ENCODE data around the gene CSRNP2.
"Not testable (repeated sequence)": the region's sequence is repeated elsewhere in the genome, so short reads cannot be mapped to it uniquely, and the experiment has no call there.

The CSRNP2 gene, protein sequence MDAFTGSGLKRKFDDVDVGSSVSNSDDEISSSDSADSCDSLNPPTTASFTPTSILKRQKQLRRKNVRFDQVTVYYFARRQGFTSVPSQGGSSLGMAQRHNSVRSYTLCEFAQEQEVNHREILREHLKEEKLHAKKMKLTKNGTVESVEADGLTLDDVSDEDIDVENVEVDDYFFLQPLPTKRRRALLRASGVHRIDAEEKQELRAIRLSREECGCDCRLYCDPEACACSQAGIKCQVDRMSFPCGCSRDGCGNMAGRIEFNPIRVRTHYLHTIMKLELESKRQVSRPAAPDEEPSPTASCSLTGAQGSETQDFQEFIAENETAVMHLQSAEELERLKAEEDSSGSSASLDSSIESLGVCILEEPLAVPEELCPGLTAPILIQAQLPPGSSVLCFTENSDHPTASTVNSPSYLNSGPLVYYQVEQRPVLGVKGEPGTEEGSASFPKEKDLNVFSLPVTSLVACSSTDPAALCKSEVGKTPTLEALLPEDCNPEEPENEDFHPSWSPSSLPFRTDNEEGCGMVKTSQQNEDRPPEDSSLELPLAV

DNA sequence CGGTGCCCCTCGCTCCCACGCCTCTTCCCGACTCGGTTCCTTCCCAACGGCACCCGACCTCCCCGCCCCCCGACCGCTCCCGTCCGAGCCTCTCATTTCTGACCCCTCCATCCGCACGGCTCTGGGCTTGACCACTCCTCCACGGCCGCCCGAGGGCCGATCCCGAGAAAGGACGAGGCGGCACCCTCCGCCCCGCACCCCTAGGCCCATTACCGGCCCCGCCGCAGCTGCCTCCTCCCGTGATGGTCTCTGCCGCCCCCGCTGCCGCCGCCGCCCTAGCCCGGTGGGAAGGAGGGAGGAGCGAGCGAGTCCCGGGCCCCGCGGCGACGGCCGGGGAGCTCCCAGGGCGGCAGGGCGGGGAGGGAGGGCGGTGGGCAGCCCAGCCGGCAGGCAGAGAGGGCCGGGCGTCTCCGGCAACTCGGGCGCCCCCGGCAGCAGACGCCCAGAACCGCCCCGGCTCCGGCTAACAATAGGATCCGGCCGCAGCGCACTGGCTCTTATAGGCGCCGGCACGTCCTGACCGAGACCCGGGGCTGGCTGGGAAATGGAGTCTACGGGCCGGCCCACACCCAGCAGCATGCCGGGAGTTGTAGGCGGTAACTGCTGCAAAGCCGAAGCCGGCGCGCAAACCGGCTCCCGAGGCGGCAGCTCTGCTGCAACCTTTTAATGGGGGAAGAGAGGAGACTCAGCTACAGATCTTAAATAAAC lies at the start of gene CSRNP2:
CSRNP2 (minus strand) TSS at position 471 of the 708 bp plus-strand sequence. CDS start 7,035 bp downstream, outside the sequence.
- DNase-seq = peak; percentile 90

DNA sequence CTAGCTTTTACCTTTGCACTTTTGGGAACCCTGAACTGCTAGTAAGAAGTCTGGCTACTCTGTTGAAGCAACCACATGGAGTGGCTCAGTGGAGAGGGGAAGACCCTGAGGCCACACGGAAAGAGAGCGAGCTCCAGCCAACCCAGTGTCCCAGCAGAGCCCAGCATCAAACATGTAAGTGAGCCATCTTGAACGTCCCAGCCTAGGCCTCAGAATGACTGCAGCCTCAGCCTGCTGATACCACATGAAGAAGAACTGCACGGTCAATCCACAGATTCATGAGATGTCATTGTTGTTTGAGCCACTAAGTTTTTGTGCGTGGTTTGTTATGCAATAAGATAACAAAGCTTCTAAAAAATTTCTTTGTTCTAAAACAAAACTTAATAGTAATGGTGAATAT lies 49.3 kb upstream of the CSRNP2 start:
- DNase-seq = no peak

DNA sequence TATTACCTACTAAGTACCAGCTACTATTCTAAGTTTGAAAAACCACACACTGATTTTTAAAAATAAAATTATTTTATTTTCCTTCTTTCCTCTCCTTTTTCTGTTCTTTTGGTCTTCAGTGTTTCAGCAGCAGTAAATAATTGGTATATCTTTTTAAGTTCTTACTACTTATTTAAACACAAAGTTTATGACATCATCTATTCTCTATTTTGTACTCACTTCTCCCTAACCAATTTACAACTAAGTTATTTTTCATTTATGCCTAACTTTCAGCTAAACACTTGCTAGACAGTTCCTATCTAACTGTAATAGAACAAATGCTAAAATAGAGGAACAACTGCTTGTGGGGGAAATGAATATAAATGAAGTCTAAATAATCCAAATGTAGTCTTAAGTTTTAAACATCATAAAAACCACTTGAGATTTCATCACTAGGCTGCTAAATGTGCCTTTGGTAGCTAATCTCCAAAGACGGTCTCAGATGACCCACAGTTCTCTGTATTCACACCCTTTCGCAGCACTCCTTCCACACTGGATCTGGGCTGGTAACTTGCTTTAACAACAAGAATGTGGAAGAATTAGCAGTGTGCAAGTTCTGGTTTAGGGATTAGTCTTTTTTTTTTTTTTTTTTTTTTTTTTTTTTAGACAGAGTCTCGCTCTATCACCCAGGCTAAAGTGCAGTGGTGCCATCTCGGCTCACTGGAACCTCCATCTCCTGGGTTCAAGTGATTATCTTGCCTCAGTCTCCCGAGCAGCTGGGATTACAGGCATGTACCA lies 48.5 kb upstream of the CSRNP2 start:
- DNase-seq = no peak

DNA sequence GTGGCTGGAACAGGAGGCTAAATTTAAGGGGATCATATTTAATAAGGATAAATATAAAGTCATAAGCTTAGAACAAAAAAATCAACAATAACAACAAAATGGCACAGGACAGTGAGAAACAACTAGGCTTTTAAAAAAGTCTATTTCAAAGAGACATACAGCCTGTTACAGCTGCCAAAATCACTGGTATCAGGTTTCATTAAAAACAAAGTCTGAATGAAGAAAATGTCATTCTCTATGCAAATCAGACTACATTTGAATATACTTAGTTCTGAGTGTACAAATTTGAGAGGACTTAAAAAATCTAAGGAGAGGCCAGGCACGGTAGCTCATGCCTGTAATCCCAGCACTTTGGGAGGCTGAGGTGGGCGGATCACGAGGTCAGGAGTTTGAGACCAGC lies 45.5 kb upstream of the CSRNP2 start:
- DNase-seq = no peak

DNA sequence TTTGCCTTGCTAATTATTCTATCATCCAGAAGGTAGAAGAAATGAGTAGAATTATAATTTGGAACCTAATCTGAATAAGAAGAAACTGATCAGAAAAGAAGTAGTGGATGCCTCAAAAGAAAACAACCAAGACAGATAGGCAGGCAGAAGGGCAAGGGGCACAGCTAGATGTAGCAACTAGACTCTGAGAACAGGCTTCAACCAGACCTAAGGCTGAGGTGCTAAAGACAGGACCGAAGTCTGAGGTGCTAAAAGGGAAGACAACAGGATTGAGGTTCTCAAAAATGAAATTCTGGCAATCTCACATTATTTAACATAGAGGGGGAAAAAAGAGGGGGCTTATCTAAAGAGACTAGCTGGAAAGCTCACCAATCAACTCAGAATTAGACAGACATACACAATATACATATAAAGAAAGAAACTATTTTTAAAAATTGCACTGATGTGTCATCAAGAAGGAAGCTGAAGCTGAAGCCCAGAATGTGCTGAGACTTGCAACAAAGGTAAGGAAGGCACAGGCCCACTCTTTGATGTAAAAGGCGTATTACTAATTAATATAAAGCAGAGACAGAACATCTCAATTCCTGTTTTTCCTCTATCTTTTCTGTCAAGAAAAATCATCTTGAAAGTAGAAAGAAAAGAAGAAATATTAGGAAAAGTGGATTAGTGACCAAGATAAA lies 43.8 kb upstream of the CSRNP2 start:
- DNase-seq = no peak

DNA sequence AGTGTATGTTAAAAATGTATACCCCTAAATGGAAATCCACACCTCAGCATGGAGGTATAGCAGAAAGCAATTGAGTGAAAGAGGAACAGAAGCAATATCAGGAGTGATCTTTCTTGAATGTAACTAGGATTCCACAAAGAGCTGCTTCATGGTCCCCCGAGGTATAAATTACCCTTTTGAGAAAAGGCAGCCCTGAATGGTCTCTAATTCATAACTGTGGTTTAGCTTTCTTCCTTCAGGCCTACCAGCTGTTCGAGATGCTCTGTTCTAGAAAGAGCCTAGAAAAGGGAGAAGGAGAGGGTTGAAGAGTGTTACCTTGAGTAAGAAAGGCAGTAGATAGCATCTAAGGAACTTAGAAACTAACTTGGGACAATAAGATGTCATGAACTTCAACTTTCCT lies 42.9 kb upstream of the CSRNP2 start:
- DNase-seq = no peak

DNA sequence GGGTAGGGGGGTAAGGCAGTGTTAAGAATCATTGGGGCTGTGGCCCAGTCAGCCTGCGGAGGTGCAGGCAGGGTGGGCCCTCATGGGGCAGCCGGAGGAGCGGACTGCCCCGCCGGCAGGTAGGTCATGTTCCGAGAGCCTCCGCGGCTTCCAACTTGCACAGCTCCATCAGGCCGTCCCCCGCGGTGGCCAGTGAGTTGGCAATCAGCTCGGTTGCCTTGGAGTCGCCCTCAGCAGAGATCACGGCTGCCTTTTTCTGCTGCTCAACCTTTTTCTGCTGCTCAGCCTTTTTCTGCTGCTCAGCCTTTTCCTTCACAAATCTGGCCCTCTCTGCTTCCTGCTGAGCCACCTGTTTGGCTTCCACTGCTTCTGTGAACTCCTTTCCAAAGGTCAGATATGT lies 41.1 kb upstream of the CSRNP2 start:
- DNase-seq = no peak

DNA sequence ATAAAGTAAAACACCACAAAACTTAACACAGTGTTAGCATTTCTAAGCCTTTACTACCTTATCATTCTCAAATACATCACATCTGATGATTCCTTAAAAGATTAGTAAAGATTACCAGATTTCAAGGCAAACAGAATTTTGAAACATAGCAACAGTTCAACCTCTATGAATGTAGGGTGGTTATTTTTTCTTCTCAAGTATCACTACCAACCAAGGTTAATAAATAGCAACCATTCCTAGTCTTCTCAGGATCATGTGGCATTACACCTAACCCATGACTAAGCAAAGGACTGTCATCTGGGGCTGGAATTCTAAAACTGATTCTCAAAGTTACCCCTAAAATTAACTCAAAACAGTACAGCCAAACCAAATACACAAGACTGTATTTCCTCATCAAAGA lies 39.4 kb upstream of the CSRNP2 start:
- no peak for DNase-seq

DNA sequence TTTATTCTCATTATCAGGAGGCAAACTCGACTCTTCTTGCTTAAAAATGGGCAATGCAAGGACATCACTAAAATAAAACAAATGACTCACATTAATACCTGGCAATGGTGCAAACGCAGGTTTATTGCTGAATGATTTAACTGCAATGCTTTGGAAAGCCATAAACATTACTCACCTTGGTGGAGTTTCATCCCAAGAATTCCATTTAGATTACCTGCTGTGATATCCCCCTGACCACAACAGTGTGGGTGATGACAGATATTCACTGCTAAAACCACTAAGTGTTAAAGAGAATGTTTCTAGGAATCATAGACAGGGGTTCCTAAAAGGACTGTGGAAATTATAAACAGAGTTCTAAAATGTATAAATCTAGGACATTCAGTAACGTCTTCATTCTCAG lies 35.3 kb upstream of the CSRNP2 start:
- DNase-seq = no peak

DNA sequence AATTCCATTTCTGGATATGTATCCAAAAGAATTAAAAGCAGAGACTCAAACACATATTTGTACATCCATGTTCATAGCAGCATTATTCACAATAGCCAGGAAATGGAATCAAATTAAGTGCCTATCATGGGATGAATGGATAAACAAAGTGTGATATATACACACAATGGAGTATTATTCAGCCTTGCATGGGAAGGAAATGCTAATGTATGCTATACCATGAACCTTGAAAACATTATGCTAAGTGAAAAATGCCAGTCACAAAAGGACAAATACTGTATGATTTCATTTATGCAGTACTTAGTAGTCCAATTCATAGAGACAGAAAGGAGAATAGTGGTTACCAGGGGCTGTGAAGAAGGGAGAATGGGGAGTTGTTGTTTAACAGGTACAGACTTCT lies 32.1 kb upstream of the CSRNP2 start:
- no peak for DNase-seq

DNA sequence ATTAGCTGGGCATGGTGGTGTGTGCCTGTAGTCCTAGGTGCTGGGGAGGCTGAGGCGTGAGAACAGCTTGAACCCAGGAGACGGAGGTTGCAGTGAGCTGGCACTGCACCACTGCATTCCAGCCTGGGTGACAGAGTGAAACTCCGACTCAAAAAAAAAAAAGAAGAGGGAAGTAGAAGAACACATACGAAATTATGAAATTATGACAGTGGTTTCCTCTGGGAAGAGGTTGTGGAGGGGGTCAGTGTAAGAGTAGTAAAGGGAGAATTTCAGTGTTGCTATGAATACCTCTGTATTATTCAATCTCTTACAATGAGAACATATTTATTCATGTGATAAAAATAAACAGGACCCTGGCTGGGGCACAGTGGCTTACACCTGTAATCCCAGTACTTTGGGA lies 24.7 kb upstream of the CSRNP2 start:
- no peak for DNase-seq

DNA sequence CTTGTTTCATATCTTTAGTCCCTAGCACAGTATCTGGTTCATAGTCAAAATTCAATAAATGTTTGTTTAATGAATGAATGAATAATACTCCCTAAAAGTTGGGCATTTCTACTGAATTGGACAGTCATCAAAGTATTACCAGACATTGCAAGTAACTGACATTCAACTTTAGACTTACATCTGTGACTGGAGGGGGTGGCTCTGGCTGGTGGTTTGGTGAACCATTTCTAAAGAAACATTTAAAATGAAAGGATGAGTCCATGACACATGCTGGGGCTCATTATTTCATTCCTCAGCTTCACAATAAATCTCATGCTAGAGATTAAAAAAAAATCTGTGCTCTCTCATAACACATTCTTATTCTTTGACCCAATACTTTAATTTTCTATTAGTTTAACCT lies 20.6 kb upstream of the CSRNP2 start:
- DNase-seq = no peak

DNA sequence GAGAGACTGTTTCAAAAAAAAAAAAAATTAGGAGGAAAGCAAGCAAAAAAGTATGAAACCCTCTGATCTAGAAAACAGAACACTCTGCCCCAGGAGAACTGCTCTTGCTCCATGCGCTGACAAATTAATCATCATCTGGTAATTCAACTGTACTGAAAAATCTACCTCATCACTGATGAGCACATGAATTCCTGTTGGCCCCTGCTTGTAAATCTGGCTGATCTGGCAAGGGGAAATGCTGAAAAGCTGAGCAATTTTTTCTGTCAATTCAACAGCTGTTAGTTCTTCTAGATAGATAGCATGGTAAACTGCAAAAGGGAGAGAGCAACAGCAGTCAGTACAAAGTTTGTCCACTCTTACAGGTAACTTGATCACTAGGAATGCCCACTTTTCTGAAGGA lies 15.2 kb upstream of the CSRNP2 start:
- DNase-seq = no peak

DNA sequence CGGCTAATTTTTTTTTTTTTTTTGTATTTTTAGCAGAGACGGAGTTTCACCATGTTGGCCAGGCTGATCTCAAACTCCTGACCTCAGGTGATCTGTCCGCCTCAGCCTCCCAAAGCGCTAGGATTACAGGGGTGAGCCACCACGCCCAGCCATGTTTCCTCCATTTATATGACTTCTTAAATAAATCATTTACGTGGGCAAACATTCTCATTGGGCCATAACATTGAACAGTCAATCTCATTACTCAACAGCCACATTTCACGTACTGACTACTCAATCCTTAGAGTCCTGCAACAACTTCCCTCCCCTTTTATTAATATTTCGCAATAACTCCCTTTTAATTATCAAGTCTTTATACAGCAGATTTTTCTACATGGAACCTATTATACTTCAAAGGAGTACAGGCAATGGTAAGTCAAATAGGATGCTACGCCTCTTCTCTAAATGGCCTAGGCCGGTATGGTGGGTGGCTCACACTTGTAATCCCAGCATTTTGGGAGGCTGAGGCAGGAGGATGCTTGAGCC lies 7.4 kb upstream of the CSRNP2 start:
- no peak for DNase-seq

DNA sequence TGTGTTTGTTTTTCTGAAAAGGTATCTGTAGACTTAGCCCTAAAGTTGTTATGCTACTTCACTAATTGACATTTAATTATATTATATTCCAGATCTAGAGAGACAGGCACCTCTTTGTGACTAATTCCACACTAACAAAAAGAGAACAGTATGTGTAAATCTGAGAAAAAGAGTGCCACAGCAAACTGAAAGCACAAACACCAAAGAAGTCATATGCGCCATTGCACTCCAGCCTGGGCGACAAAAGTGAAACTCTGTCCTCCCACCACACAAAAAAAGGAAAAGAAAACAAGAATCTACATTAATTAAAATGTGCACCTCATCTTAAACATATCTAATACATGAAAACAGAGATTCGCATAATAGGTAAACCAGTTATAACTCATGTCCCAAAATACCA lies 4.4 kb upstream of the CSRNP2 start:
- DNase-seq = no peak

DNA sequence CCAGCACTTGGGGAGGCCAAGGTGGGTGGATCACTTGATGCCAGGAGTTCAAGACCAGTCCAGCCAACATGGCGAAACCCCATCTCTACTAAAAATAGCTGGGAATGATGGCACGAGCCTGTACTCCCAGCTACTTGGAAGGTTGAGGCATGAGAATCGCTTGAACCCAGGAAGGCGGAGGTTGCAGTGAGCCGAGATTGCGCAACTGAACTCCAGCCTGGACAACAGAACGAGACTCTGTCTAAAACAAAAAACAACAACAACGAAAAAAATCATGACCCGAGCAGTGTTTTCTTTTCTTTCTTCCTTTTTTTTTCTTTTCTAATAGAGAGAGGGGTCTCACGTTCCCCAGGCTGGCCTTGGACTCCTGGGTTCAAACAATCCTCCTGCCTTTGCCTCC lies 3.5 kb upstream of the CSRNP2 start:
- no peak for DNase-seq

DNA sequence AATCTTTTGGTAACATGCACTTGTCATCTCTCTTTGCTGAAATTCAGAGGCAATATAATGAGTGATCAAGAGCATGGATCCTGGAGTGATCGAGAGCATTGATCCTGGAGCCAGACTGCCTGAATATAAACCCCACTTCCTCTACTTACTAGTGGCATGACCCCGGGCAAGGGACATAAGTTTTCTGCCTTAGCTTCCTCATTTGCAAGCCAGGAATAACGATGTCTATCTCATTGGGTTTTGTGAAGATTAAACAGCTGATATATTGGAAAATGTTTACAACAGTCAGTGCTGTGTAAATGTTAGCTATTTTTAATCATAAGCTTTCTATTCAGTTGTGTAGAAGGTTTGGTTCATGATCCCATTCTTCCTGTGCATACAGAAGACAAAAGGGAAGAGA lies 2.4 kb upstream of the CSRNP2 start:
- no peak for DNase-seq

DNA sequence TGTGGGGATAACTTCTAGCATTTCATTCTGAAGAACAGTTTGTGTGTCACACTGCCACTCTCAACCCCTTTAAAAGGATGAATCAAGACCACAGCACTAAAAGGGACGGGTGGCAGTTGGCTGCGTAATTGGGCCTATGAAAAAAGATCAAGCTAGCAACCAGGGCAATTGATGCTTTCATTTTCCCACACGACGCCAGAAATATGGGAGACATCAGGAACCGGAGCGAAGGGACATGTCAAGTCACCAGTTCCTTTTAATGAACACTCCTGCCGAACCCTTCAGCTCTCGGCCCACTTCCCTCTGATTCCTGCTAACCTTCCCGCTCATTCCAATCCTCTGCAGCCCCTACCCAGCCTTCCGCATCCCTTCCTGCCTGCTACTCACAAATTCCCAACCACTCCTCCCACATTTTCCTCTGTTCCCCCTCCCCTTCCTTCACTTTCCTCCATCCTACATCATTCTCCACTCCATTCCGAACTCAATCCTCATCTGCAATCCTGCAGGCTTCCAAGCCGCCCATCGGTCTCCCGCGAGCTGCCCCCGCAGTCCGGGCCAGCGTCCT lies 753 bp downstream of the CSRNP2 start:
- peak; percentile 21 for DNase-seq

DNA sequence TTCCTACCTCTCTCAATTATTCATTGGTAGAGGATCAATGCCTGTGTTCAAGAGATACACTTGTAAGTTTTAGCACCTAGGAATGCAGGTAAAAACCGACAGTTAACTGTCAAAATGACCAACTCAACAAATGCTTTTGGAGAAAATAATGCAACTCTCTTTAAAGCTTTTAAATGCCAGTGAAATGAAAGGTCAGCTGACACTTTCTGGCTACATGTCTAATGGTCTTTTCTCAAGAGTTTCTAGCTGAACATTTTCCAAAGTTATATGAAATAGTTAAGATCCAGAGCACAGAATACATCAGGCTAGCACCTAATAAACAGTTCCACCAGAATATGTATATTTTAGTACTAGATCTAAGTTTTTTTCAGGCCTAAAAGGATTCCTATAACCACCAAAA lies 2.0 kb downstream of the CSRNP2 start:
- DNase-seq = no peak

DNA sequence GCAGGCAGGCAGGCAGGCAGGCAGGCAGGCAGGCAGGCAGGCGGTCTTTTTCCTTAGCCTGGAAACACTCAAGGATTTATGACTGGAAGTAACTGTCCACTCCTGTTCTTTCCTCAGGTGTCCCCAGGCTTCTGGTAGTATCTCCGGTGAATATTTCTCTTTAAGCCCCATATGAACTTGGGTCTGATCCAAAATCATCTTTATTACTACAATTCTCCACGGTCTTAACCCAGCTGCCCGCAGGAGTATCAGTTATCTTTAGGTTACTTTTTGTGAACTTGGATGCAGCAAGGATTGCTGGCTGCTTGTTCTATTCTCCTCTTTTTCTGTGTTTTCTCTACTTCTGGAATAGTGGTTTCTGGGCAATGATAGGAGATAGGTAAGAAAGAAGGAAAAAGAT lies 3.3 kb downstream of the CSRNP2 start:
- no peak for DNase-seq

DNA sequence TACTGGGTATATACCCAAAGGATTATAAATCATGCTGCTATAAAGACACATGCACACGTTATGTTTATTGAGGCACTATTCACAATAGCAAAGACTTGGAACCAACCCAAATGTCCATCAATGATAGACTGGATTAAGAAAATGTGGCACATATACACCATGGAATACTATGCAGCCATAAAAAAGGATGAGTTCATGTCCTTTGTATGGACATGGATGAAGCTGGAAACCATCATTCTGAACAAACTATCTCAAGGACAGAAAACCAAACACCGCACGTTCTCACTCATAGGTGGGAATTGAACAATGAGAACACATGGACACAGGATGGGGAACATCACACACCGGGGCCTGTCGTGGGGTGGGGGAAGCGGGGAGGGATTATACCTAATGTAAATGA lies 4.5 kb downstream of the CSRNP2 start:
- DNase-seq = not testable (repeated sequence)

DNA sequence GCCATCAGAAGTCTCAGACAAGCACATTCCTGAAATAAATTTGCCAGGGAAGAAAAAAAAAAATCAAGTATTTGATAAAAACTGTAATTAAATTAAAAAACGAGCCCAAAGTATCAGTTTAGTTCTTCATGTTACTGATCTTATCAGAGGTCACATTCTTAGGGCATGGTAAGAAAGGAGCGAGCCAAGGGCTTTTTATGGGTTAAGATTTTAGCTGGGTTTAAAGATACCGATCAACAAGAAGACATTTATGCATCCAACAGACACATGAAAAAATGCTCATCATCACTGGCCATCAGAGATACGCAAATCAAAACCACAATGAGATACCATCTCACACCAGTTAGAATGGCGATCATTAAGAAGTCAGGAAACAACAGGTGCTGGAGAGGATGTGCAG lies 5.0 kb downstream of the CSRNP2 start:
- DNase-seq = not testable (repeated sequence)
